GM21526 (cell line): ENCODE data around the gene SYNDIG1.

Source experiments
- ATAC-seq: cut with Tn5 transposase; IDR thresholded peaks from one replicate; pipeline ENCODE4 v1.9.1; 2021; ENCODE audit warnings: moderate library complexity; ENCODE audit not compliant: unreplicated experiment, low FRiP score

SYNDIG1 gene

DNA sequence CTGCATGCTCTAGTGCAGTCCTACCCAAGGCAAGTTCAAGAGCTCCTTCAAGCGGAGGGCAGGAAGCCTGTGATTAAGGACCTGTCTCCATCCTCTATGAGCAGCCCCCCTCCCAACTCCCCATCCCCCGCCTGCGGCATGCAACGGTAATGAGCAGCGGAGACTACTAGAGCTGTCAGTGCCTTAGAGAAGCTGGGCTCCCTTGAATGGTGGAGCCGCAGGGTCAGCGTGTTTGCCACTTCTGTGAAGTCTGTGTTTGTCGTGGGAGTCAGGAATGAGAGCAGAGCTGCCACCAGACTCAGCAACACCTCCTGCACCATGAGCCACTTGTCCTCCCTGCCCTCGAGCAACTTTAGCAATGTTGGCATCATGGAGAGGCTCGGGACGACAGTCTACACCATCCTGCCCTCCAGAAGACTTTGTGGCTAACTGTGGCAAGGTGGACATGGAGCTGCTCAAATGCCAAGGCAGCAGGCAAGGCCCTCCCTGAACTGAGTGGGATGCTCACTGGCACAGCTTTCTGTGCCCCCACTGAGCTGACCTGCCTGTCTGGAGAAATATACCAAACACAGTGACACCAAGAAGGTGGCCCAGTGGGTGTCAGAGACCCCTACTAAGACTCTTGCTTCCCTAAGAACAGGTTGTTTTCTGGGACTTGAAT, 23.8 kb upstream of the SYNDIG1 start:
- ATAC-seq: no peak

GRCh38 chr20:24446811-24447210, 22.6 kb upstream of the SYNDIG1 start:
- ATAC-seq: no peak

- no peak for ATAC-seq
Observed at GRCh38 chr20:24448170-24448569, 21.3 kb upstream of the SYNDIG1 start.

- ATAC-seq: no peak
Observed at GRCh38 chr20:24449026-24449720, 20.3 kb upstream of the SYNDIG1 start.

- no peak for ATAC-seq
Observed at GRCh38 chr20:24450177-24450576, 19.3 kb upstream of the SYNDIG1 start.

- ATAC-seq: no peak
Observed at GRCh38 chr20:24450624-24451376, 18.6 kb upstream of the SYNDIG1 start.

GRCh38 chr20:24451428-24451827, 18.0 kb upstream of the SYNDIG1 start:
- no peak for ATAC-seq

DNA sequence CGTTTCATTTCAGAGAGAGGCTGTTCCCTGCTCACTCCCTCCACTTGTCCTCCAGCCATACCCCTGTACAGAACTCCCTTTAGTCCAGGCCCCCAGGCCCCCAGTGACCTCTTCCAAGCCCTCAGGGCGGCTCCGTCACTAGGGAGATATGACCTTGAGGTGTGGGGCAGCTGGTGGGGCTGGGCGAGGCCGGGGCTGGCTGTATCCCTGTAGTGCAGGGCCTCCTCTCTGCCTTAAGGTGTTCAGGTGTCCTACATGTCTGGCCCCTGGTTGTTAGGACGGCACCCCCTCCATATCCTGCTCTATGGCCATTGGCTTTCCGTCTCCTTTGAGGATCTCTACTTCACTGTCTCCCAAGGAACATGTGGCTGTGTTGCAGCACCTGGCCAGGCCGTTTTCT, 17.4 kb upstream of the SYNDIG1 start:
- no peak for ATAC-seq

GRCh38 chr20:24452498-24453127, 16.8 kb upstream of the SYNDIG1 start:
- no peak for ATAC-seq

DNA sequence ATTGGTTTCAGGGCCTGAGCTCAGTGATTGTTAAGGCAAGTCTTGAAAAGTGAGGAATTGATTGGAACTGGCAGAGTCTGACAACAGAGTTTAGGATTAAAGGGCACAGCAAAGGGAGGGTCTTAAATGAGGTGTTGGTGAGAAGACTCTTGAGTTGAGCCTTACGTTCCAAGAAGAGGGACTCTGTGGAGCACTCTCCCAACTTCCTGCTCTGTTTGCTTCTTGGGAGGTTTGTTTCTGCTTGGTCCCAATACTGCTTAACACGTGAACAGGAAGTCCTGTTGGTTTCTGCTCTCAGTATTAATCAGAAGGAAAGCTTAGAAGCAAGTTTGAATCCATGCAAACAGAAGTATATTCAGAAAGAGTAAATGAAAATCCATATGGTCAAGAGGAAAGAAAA, 15.6 kb upstream of the SYNDIG1 start:
- ATAC-seq: no peak

DNA sequence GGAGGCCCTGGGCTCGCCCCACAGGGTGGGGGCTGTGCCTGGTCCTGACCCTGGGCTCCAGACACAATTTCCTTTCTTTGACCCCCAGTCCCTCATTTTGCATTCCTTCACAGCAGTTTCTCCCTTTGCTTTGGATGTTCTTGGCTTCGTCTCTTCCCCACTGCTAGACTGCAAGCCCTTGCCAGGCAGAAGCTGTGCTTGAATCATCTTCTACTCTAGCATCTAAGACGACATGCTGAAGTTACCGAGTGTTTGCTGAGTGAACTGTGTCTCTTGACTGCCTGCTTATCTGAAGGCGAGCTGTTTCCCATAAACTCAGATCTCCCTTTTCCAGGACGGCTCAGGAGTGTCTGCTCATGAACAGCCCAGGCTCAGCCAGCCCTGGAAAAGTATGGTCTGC, 14.3 kb upstream of the SYNDIG1 start:
- ATAC-seq: no peak

GRCh38 chr20:24456398-24456781, 13.0 kb upstream of the SYNDIG1 start:
- ATAC-seq: no peak

- ATAC-seq: no peak
Observed at GRCh38 chr20:24458436-24458835, 11.0 kb upstream of the SYNDIG1 start.

DNA sequence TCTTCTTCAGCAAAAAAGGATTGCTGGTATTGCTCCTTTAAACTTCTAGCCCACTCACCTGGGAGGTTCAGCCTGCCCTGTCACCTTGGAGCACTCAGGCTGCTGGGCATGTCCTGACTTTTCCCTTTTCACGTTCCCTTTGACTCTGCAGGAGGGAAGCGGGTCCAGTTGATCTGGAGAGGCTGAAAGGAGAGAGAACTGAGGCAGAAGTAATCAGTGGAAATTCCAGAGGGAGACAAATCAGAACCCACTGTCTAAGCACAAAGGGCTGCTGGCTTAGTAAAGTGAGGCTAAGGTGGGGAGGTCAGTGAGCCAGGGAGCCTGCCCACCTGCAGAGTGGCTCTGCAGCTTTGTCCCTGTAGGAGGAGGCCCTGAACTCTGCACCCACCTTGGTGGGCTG, 9.7 kb upstream of the SYNDIG1 start:
- no peak for ATAC-seq

DNA sequence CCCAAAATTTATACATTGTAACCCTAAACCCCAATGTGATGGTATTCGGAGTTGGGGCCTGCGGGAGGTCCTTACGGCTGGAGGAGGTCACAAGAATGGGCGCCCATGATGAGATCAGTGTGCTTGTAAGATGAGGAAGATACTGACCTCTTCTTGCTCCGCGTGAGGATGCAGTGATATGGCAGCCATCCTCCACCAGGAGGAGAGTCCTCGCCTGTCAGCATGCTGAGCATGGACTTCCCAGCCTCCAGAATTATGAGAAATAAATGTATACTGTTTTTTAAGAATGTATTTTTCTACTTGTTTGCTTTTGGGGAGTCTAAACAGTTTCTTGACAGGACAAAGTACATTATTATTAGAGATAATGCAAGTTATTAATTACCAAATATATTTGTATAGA, 8.7 kb upstream of the SYNDIG1 start:
- ATAC-seq: no peak

DNA sequence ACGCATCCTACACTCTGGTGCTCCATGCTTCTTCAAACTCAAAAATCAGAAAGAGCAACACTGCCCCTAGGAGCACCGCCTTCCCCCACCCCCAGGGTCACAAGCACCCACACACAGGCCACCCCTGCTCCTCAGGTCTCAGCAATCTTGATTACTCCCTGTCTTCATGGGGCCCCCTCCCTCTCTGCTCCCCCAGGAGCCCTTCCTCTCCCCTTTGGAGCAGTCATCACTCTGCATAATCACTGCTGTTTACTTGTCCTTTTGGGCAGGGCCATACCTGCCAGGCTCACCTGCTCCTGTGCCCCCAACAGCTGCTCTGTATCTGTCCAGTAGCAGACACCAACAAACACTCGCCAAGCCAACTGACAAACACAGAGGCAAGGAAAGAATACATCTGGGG, 7.6 kb upstream of the SYNDIG1 start:
- no peak for ATAC-seq

DNA sequence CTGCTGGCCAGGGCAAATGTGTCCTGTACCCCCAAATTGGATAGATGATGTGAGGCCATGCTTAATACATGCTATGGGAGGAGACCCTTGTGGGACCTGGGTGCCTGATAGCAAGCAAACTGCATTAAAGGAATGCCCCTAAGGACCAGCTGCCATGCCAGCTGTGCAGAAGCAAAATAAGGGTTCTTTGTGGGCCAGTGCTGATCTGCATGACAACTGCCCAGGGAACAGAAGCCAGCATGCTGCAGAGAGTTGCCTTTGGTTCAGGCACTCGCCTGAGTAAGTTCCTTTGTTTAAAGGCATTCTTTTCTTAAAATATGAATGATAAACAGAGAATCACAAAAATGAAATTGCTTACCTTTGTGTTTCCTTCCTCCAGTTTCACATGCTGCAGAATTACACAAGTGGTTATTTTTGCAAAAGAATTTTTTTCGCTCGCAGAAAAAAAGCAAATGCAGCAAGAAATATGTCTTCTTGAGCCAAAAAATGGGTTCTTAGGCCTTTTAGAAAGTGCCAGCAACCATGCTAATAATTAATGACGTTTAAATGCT, 6.9 kb upstream of the SYNDIG1 start:
- ATAC-seq: no peak

- ATAC-seq: no peak
Observed at GRCh38 chr20:24465159-24465558, 4.3 kb upstream of the SYNDIG1 start.

GRCh38 chr20:24465730-24466129, 3.7 kb upstream of the SYNDIG1 start:
- ATAC-seq: no peak

- ATAC-seq: no peak
Observed at GRCh38 chr20:24468401-24469115, 871 bp upstream of the SYNDIG1 start.
